Endodermal cell (in vitro differentiated cells): Measurements from ENCODE around the gene PSORS1C2. TPM values are rescaled to one million over a fixed set of nuclear protein-coding genes. Genes with fewer than 3 reads are reported as not detected.

Experiments used
- DNase-seq: peaks from one replicate; pipeline ENCODE4 v3.0.0-alpha.2; 2017
- H3K27ac ChIP-seq: 2 replicates; pipeline ENCODE4 v1.5.1; 2013; ENCODE audit warnings: mild to moderate bottlenecking, low read depth, low read length, moderate library complexity
- H3K27me3 ChIP-seq: 2 replicates; pipeline ENCODE4 v1.6.1; 2013; ENCODE audit warnings: mild to moderate bottlenecking, low read length, moderate library complexity; ENCODE audit not compliant: insufficient read depth, control insufficient read depth, poor library complexity, severe bottlenecking
- H3K36me3 ChIP-seq: 2 replicates; pipeline ENCODE4 v1.7.0; 2013; ENCODE audit warnings: mild to moderate bottlenecking, low read length, moderate library complexity; ENCODE audit not compliant: control insufficient read depth, insufficient read depth
- H3K4me1 ChIP-seq: one replicate; pipeline ENCODE4 v1.7.0; 2013; ENCODE audit warnings: low read length; ENCODE audit not compliant: control insufficient read depth, insufficient read depth
- H3K4me3 ChIP-seq: 2 replicates; pipeline ENCODE4 v1.5.1; 2013; ENCODE audit warnings: mild to moderate bottlenecking, low read length, moderate library complexity
- H3K9ac ChIP-seq: 2 replicates; pipeline ENCODE4 v1.6.1; 2013; ENCODE audit warnings: mild to moderate bottlenecking, low read length, moderate library complexity; ENCODE audit not compliant: poor library complexity, severe bottlenecking; ENCODE audit errors: extremely low read depth
- H3K9me3 ChIP-seq: 2 replicates; pipeline ENCODE4 v1.6.1; 2013; ENCODE audit warnings: mild to moderate bottlenecking, low read length, moderate library complexity; ENCODE audit not compliant: control insufficient read depth
- H3K27ac Mint-ChIP-seq: 2 replicates; pipeline ENCODE4 v1.8.0; 2020; ENCODE audit warnings: mixed read lengths
- H3K27me3 Mint-ChIP-seq: 2 replicates; pipeline ENCODE4 v1.8.0; 2021; ENCODE audit warnings: mild to moderate bottlenecking, mixed read lengths; ENCODE audit not compliant: insufficient read depth
- H3K36me3 Mint-ChIP-seq: 2 replicates; pipeline ENCODE4 v1.8.0; 2020; ENCODE audit warnings: low read depth, mixed read lengths
- H3K4me1 Mint-ChIP-seq: 2 replicates; pipeline ENCODE4 v1.8.0; 2020; ENCODE audit warnings: mixed read lengths
- H3K4me3 Mint-ChIP-seq: 2 replicates; pipeline ENCODE4 v1.8.0; 2020; ENCODE audit warnings: mild to moderate bottlenecking, moderate library complexity, mixed read lengths
- H3K9me3 Mint-ChIP-seq: 2 replicates; pipeline ENCODE4 v1.8.0; 2020; ENCODE audit warnings: mild to moderate bottlenecking, mixed read lengths
- WGBS, 2 experiments: methylation state at CpG; one replicate each; pipeline versions ENCODE4 v1.1.5 to v1.1.7; 2013; ENCODE audit warnings: missing lambda C conversion rate in 2 of 2, mixed read lengths in 1 of 2; ENCODE audit not compliant: insufficient coverage in 1 of 2, insufficient read length in 1 of 2; 5-methylcytosine and 5-hydroxymethylcytosine counted together
- total RNA-seq, 2 donors: library from RNA; stranded (reverse); fragmentation: NEBNext Ultra II Directional in 1 of 2; extraction: Animal tissue kit (Norgen Biotek cat#: 25700) in 1 of 2; gene quantifications; 2 replicates in 1 of 2; 3 replicates in 1 of 2; pipeline ENCODE4 v1.2.1, GENCODE V29; 2021
- TF ChIP-seq, protein P1 (sequence below): fragments of 200-600 bp; sonication (generic); conservative IDR thresholded peaks from 2 replicates; pipeline ENCODE4 v1.5.0; 2021; ENCODE audit warnings: antibody characterized with exemption, mild to moderate bottlenecking

The PSORS1C2 gene
- total RNA-seq, 2 donors from 2014 or later = not detected

DNA sequence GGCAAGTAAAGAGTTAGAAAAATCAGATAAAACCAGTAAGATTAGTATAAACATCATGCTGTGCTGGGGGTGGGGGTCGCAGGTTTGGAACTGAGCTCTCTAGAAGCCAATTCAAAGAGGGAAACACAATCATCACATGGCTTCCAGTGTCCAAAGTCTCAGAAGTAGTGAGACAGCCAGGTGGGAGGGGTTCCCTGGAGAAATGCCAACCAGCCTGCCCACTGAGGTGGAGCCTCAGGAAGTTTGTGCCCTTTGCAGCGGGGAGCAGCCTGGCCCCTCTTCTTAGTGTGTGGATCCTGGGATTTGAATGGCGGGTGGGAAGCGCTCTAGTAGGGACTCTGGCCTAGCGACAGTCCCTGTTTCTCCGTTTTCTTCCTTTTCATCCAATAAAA lies 47.9 kb downstream of the PSORS1C2 start:
- peaks cover 10% of the 10 kb centered on the region for H3K4me1 ChIP-seq
- H3K27ac Mint-ChIP-seq = no peak overlapping the region
- DNase-seq = no peak
- H3K9me3 Mint-ChIP-seq = no peaks in the 10 kb centered on the region
- H3K27ac ChIP-seq = no peak overlapping the region
- no peak overlapping the region for H3K4me3 ChIP-seq
- TF ChIP-seq, protein P1, sequence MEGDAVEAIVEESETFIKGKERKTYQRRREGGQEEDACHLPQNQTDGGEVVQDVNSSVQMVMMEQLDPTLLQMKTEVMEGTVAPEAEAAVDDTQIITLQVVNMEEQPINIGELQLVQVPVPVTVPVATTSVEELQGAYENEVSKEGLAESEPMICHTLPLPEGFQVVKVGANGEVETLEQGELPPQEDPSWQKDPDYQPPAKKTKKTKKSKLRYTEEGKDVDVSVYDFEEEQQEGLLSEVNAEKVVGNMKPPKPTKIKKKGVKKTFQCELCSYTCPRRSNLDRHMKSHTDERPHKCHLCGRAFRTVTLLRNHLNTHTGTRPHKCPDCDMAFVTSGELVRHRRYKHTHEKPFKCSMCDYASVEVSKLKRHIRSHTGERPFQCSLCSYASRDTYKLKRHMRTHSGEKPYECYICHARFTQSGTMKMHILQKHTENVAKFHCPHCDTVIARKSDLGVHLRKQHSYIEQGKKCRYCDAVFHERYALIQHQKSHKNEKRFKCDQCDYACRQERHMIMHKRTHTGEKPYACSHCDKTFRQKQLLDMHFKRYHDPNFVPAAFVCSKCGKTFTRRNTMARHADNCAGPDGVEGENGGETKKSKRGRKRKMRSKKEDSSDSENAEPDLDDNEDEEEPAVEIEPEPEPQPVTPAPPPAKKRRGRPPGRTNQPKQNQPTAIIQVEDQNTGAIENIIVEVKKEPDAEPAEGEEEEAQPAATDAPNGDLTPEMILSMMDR = no peak
- no peak overlapping the region for H3K9ac ChIP-seq
- H3K4me3 Mint-ChIP-seq = no peak overlapping the region
- H3K36me3 Mint-ChIP-seq = no peaks in the 10 kb centered on the region
- no peaks in the 10 kb centered on the region for H3K9me3 ChIP-seq
- H3K27me3 ChIP-seq = no peaks in the 10 kb centered on the region
- no peaks in the 10 kb centered on the region for H3K36me3 ChIP-seq
- H3K4me1 Mint-ChIP-seq = peaks cover 13% of the 10 kb centered on the region
- no peaks in the 10 kb centered on the region for H3K27me3 Mint-ChIP-seq
- 91 to 100% methylated on average over 5 to 6 of the region's 6 CpGs for WGBS, 2 experiments

GRCh38 chr6:31090275-31090972 lies 48.4 kb downstream of the PSORS1C2 start:
- peaks cover 13% of the 10 kb centered on the region for H3K4me1 Mint-ChIP-seq
- Histone ChIP-seq H3K9me3 (no peaks in the 10 kb centered on the region), H3K4me1 (peaks cover 10% of the 10 kb centered on the region), H3K36me3 (no peaks in the 10 kb centered on the region), H3K4me3 (no peak overlapping the region), H3K27me3 (no peaks in the 10 kb centered on the region), H3K9ac (no peak overlapping the region), H3K27ac (no peak overlapping the region)
- no peaks in the 10 kb centered on the region for H3K9me3 Mint-ChIP-seq
- no peaks in the 10 kb centered on the region for H3K36me3 Mint-ChIP-seq
- H3K4me3 Mint-ChIP-seq = no peak overlapping the region
- WGBS, 2 experiments = 78 to 91% methylated on average over 1 to 3 of the region's 3 CpGs
- H3K27me3 Mint-ChIP-seq = no peaks in the 10 kb centered on the region
- TF ChIP-seq, protein P1 = no peak
- DNase-seq = no peak
- no peak overlapping the region for H3K27ac Mint-ChIP-seq

Other genes with a start within 250 kb of the PSORS1C2 start
- gene GTF2H4, start 230.9 kb downstream of the PSORS1C2 start, total RNA-seq = 10 to 100 TPM; 60.0 to 67.9 TPM
- 10 to 100 TPM; 39.4 to 52.5 TPM for gene VARS2, start 224.8 kb downstream of the PSORS1C2 start, total RNA-seq
- not detected for gene SFTA2, start 206.9 kb downstream of the PSORS1C2 start, total RNA-seq
- under 1 TPM; 0.18 TPM for gene MUCL3, start 198.1 kb downstream of the PSORS1C2 start, total RNA-seq
- not detected for gene MUC21, start 155.3 kb downstream of the PSORS1C2 start, total RNA-seq
- not detected for gene MUC22, start 128.6 kb downstream of the PSORS1C2 start, total RNA-seq
- gene C6orf15, start 26.5 kb downstream of the PSORS1C2 start, total RNA-seq = not detected
- gene PSORS1C1, start 24.3 kb downstream of the PSORS1C2 start, total RNA-seq = 1 to 10 TPM; 1.1 to 1.2 TPM
- not detected for gene CDSN, start 18.6 kb downstream of the PSORS1C2 start, total RNA-seq
- 10 to 100 TPM; 56.5 to 73.6 TPM for gene CCHCR1, start 18.7 kb upstream of the PSORS1C2 start, total RNA-seq
- gene TCF19, start 19.5 kb upstream of the PSORS1C2 start, total RNA-seq = 10 to 100 TPM; 10.8 to 12.5 TPM
- gene POU5F1, start 31.6 kb upstream of the PSORS1C2 start, total RNA-seq = 100 to 1,000 TPM; 106 to 687 TPM
- 100 to 1,000 TPM; 248 to 442 TPM for gene HLA-C, start 133.0 kb upstream of the PSORS1C2 start, total RNA-seq
- gene HLA-B, start 218.1 kb upstream of the PSORS1C2 start, total RNA-seq = 1,000 to 10,000 TPM in 1 of 2 donors, 100 to 1,000 TPM in 1; 194 to 1,067 TPM